GM19438 (cell line): ENCODE measurements around the gene ARHGAP6.

ENCODE experiments used
- ATAC-seq: cut with Tn5 transposase; IDR thresholded peaks from one replicate; pipeline ENCODE4 v1.9.1; 2021; ENCODE audit warnings: low read depth; ENCODE audit not compliant: unreplicated experiment

The ARHGAP6 gene

GRCh38 chrX:11434607-11435006 is 231.1 kb downstream of the ARHGAP6 start:
- no peak for ATAC-seq

- ATAC-seq, result no peak
Observed at GRCh38 chrX:11431786-11432185, 233.9 kb downstream of the ARHGAP6 start.

- ATAC-seq, result no peak
Observed at GRCh38 chrX:11430271-11430670, 235.4 kb downstream of the ARHGAP6 start.

- ATAC-seq, result no peak
Observed at GRCh38 chrX:11429538-11430085, 236.1 kb downstream of the ARHGAP6 start.

GRCh38 chrX:11427453-11428071 is 238.2 kb downstream of the ARHGAP6 start:
- peak; percentile 49 for ATAC-seq

- ATAC-seq, result peak; percentile 17
Observed at GRCh38 chrX:11426712-11427452, 238.8 kb downstream of the ARHGAP6 start.

GRCh38 chrX:11424903-11425674 is 240.6 kb downstream of the ARHGAP6 start:
- ATAC-seq, result no peak

GRCh38 chrX:11423949-11424348 is 241.8 kb downstream of the ARHGAP6 start:
- ATAC-seq, result no peak

GRCh38 chrX:11423362-11423818 is 242.3 kb downstream of the ARHGAP6 start:
- peak; percentile 66 for ATAC-seq

GRCh38 chrX:11422525-11422857 is 243.2 kb downstream of the ARHGAP6 start:
- no peak for ATAC-seq

GRCh38 chrX:11421805-11422524 is 243.8 kb downstream of the ARHGAP6 start:
- ATAC-seq, result no peak

- no peak for ATAC-seq
Observed at GRCh38 chrX:11420851-11421250, 244.9 kb downstream of the ARHGAP6 start.

- ATAC-seq, result no peak
Observed at GRCh38 chrX:11419102-11419501, 246.6 kb downstream of the ARHGAP6 start.

GRCh38 chrX:11416600-11416999 is 249.1 kb downstream of the ARHGAP6 start:
- no peak for ATAC-seq

GRCh38 chrX:11414091-11414490 is 251.6 kb downstream of the ARHGAP6 start:
- no peak for ATAC-seq

- ATAC-seq, result no peak
Observed at GRCh38 chrX:11412715-11413623, 252.8 kb downstream of the ARHGAP6 start.

- no peak for ATAC-seq
Observed at GRCh38 chrX:11409957-11410356, 255.8 kb downstream of the ARHGAP6 start.

- ATAC-seq, result no peak
Observed at GRCh38 chrX:11408783-11409182, 256.9 kb downstream of the ARHGAP6 start.

- no peak for ATAC-seq
Observed at GRCh38 chrX:11408109-11408405, 257.7 kb downstream of the ARHGAP6 start.
